Tibial nerve (tissue), 4 donors: ENCODE results near the gene PRKAG2. TPM values are rescaled to one million over a fixed set of nuclear protein-coding genes. Genes with fewer than 3 reads are reported as not detected.

Source experiments
- DNase-seq, 2 donors: peaks; one replicate each; pipeline ENCODE4 v3.0.0-alpha.2; 2019; ENCODE audit warnings: low spot score in 2 of 2
- H3K27ac ChIP-seq, 4 donors: fragments of 200-600 bp; sonication (generic) in 3 of 4; one replicate each; pipeline ENCODE4 v1.5.1; 2017 to 2019; ENCODE audit warnings: mild to moderate bottlenecking in 1 of 4
- H3K27me3 ChIP-seq, 2 donors: fragments of 200-600 bp; sonication (generic) in 1 of 2; one replicate each; pipeline versions ENCODE4 v1.5.1 to v1.6.0; 2017 to 2019
- H3K36me3 ChIP-seq, 3 donors: fragments of 200-600 bp; sonication (generic); one replicate each; pipeline ENCODE4 v1.5.1; 2018 to 2019
- H3K4me1 ChIP-seq, 4 donors: fragments of 200-600 bp; sonication (generic) in 3 of 4; one replicate each; pipeline ENCODE4 v1.5.1; 2017 to 2019
- H3K4me3 ChIP-seq, 4 donors: fragments of 200-600 bp; sonication (generic) in 3 of 4; one replicate each; pipeline ENCODE4 v1.5.1; 2017 to 2019; ENCODE audit warnings: mild to moderate bottlenecking in 1 of 4, moderate library complexity in 1 of 4
- H3K9me3 ChIP-seq, 4 donors: fragments of 200-600 bp; sonication (generic) in 3 of 4; one replicate each; pipeline ENCODE4 v1.5.1; 2017 to 2019
- EP300 ChIP-seq, 2 donors: sonication (generic); formaldehyde crosslinking; IDR thresholded peaks; one replicate each; pipeline ENCODE4 v1.6.1; 2017; ENCODE audit warnings: antibody characterized with exemption in 2 of 2, mild to moderate bottlenecking in 1 of 2
- POLR2A ChIP-seq, 2 donors: fragments of 450-650 bp; IDR thresholded peaks; one replicate each; pipeline ENCODE4 v1.6.1; 2017; ENCODE audit warnings: antibody characterized with exemption in 2 of 2, mild to moderate bottlenecking in 2 of 2, moderate library complexity in 2 of 2
- WGBS, 2 donors: methylation state at CpG; one replicate each; pipeline ENCODE4 v1.1.5; 2018; 5-methylcytosine and 5-hydroxymethylcytosine counted together
- total RNA-seq, 4 donors: library from RNA; depleted of rRNA; stranded (reverse); fragments of >200 nt; gene quantifications; one replicate each; pipeline ENCODE4 v1.1.0, GENCODE V29; 2016
- TF ChIP-seq, protein P1 (sequence below), 5 experiments: fragments of 200-600 bp in 3 of 5; fragments of 450-650 bp in 2 of 5; sonication (generic) in 3 of 5; IDR thresholded peaks; one replicate each; pipeline ENCODE4 v1.5.1; 2016 to 2019; ENCODE audit warnings: antibody characterized with exemption in 5 of 5, mild to moderate bottlenecking in 3 of 5, moderate library complexity in 2 of 5

Gene PRKAG2
- total RNA-seq, 4 donors from 2014 or later: 24.5 to 82.6 (median 38.3) TPM

GRCh38 chr7:151815419-151815818, 61.5 kb downstream of the PRKAG2 start:
- H3K4me3 ChIP-seq: no peak overlapping the region
- TF ChIP-seq, protein P1, sequence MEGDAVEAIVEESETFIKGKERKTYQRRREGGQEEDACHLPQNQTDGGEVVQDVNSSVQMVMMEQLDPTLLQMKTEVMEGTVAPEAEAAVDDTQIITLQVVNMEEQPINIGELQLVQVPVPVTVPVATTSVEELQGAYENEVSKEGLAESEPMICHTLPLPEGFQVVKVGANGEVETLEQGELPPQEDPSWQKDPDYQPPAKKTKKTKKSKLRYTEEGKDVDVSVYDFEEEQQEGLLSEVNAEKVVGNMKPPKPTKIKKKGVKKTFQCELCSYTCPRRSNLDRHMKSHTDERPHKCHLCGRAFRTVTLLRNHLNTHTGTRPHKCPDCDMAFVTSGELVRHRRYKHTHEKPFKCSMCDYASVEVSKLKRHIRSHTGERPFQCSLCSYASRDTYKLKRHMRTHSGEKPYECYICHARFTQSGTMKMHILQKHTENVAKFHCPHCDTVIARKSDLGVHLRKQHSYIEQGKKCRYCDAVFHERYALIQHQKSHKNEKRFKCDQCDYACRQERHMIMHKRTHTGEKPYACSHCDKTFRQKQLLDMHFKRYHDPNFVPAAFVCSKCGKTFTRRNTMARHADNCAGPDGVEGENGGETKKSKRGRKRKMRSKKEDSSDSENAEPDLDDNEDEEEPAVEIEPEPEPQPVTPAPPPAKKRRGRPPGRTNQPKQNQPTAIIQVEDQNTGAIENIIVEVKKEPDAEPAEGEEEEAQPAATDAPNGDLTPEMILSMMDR (IDR thresholded peaks at IDR 0.05): no peak
- TF ChIP-seq EP300 (IDR thresholded peaks at IDR 0.05) (no peak), POLR2A (IDR thresholded peaks at IDR 0.05) (no peak)
- no peaks in the 10 kb centered on the region for H3K27me3 ChIP-seq
- H3K9me3 ChIP-seq: no peaks in the 10 kb centered on the region
- H3K27ac ChIP-seq: no peak overlapping the region
- H3K36me3 ChIP-seq: no peaks in the 10 kb centered on the region
- 83 to 84% methylated on average over 5 of the region's 5 CpGs for WGBS, 2 donors
- DNase-seq: no peak
- H3K4me1 ChIP-seq: no peaks in the 10 kb centered on the region

DNA sequence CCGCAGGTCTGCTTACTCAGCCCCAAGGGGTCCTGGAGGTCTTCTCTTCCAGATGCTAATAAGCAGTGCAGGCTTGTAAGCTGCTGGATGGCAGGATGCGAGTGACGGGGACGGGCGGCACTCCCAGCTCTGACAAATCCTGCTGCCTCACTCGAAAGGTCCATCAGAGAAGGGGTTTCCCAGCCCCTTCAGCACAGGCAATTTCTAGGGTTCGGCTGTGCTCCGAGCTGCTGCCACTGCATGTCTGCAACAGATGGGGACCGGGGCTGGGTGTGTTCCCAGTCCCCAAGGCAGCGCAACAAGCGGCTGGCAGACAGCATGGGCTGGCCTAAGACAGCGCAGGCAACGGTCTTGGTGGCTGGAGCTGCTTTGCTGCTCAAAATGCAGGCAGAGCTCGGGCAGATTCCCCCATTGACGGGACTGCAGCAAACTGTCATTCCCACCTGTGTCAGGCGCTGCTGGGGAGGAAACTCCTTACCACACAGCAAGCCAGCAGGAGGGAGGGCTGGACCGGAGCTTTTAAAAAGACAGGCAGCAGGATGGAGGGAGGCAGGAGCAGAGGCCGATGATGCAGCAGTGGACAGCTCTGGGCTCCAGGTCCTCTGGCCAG, 62.4 kb downstream of the PRKAG2 start:
- no peak overlapping the region for H3K4me3 ChIP-seq
- no peaks in the 10 kb centered on the region for H3K4me1 ChIP-seq
- H3K9me3 ChIP-seq: no peaks in the 10 kb centered on the region
- TF ChIP-seq, protein P1 (IDR thresholded peaks at IDR 0.05): no peak
- TF ChIP-seq POLR2A (IDR thresholded peaks at IDR 0.05): no peak
- TF ChIP-seq EP300 (IDR thresholded peaks at IDR 0.05): no peak
- H3K36me3 ChIP-seq: no peaks in the 10 kb centered on the region
- 48 to 54% methylated on average over 14 to 18 of the region's 18 CpGs for WGBS, 2 donors
- no peak overlapping the region for H3K27ac ChIP-seq
- no peak for DNase-seq
- no peaks in the 10 kb centered on the region for H3K27me3 ChIP-seq

GRCh38 chr7:151813997-151814396, 62.9 kb downstream of the PRKAG2 start:
- no peak overlapping the region for H3K4me3 ChIP-seq
- TF ChIP-seq POLR2A (IDR thresholded peaks at IDR 0.05) (no peak), EP300 (IDR thresholded peaks at IDR 0.05) (no peak)
- TF ChIP-seq, protein P1 (IDR thresholded peaks at IDR 0.05): no peak
- H3K27ac ChIP-seq: no peak overlapping the region
- H3K9me3 ChIP-seq: no peaks in the 10 kb centered on the region
- no peaks in the 10 kb centered on the region for H3K4me1 ChIP-seq
- H3K36me3 ChIP-seq: no peaks in the 10 kb centered on the region
- H3K27me3 ChIP-seq: no peaks in the 10 kb centered on the region
- WGBS, 2 donors: 47% methylated on average over 5 of the region's 5 CpGs
- no peak for DNase-seq

- H3K27ac ChIP-seq: no peak overlapping the region
- TF ChIP-seq, protein P1 (IDR thresholded peaks at IDR 0.05): no peak
- TF ChIP-seq POLR2A (IDR thresholded peaks at IDR 0.05) (no peak), EP300 (IDR thresholded peaks at IDR 0.05) (no peak)
- no peak overlapping the region for H3K4me3 ChIP-seq
- no peaks in the 10 kb centered on the region for H3K36me3 ChIP-seq
- H3K9me3 ChIP-seq: no peaks in the 10 kb centered on the region
- H3K4me1 ChIP-seq: no peaks in the 10 kb centered on the region
- H3K27me3 ChIP-seq: no peaks in the 10 kb centered on the region
- DNase-seq: no peak
- WGBS, 2 donors: 71 to 73% methylated on average over 10 of the region's 10 CpGs
Measured at GRCh38 chr7:151813445-151813844, 63.5 kb downstream of the PRKAG2 start.

- Histone ChIP-seq H3K9me3 (no peaks in the 10 kb centered on the region), H3K4me1 (no peaks in the 10 kb centered on the region), H3K27ac (no peak overlapping the region), H3K4me3 (no peak overlapping the region), H3K36me3 (no peaks in the 10 kb centered on the region), H3K27me3 (no peaks in the 10 kb centered on the region)
- WGBS, 2 donors: 78 to 79% methylated on average over 9 of the region's 9 CpGs
- no peak for DNase-seq
- TF ChIP-seq, protein P1 (IDR thresholded peaks at IDR 0.05): no peak
- no peak for TF ChIP-seq POLR2A (IDR thresholded peaks at IDR 0.05)
- no peak for TF ChIP-seq EP300 (IDR thresholded peaks at IDR 0.05)
Measured at GRCh38 chr7:151812967-151813366, 63.9 kb downstream of the PRKAG2 start.
